Left ventricle myocardium superior (tissue), 1 donor: Measurements from ENCODE around the gene CREG2. TPM values are rescaled to one million over a fixed set of nuclear protein-coding genes. Genes with fewer than 3 reads are reported as not detected.
"Not testable (repeated sequence)": the region's sequence is repeated elsewhere in the genome, so short reads cannot be mapped to it uniquely, and the experiment has no call there.

Experiments used
- ATAC-seq: fragments of 200-7000 bp; cut with Tn5 transposase; one replicate; pipeline ENCODE4 v1.9.1; 2020; ENCODE audit warnings: mild to moderate bottlenecking, moderate library complexity
- DNase-seq: peaks from one replicate; pipeline ENCODE4 v3.0.0-alpha.2; 2020
- intact Hi-C: fragments of 100-400 bp; cut with micrococcal nuclease; formaldehyde crosslinking; loops from one replicate; pipeline ENCODE4 v1.11.0; 2022
- total RNA-seq: library from RNA; stranded (reverse); fragmentation: NEBNext Ultra II Directional; extraction: Animal tissue kit (Norgen Biotek cat#: 25700); gene quantifications from one replicate; pipeline ENCODE4 v1.2.1, GENCODE V29; 2021
- donor health status: DM: no; HTN: yes; CAD: no; lungs with severe emphysema.

CREG2 gene
- total RNA-seq, 1 donor from 2014 or later, result not detected

GRCh38 chr2:101329026-101329425 lies 58.3 kb downstream of the CREG2 start:
- no peak for ATAC-seq

GRCh38 chr2:101328474-101329007 lies 58.8 kb downstream of the CREG2 start:
- no peak for DNase-seq
- intact Hi-C loops, result no loop called here

More at GRCh38 chr2:101329026-101329425, 58.3 kb downstream of the CREG2 start:
- DNase-seq, result no peak
- intact Hi-C loops, result no loop called here

GRCh38 chr2:101327863-101328394 lies 59.4 kb downstream of the CREG2 start:
- intact Hi-C loops, result no loop called here
- ATAC-seq (no peak), DNase-seq (no peak)

More at GRCh38 chr2:101328474-101329007, 58.8 kb downstream of the CREG2 start:
- ATAC-seq, result peak; percentile 88

GRCh38 chr2:101325425-101325824 lies 61.9 kb downstream of the CREG2 start:
- ATAC-seq, result no peak
- DNase-seq, result no peak
- intact Hi-C loops, result no loop called here

GRCh38 chr2:101316568-101316967 lies 70.7 kb downstream of the CREG2 start:
- DNase-seq, ATAC-seq, intact Hi-C loops: not testable (repeated sequence)

- intact Hi-C loops, result no loop called here
- ATAC-seq (no peak), DNase-seq (no peak)
Observed at GRCh38 chr2:101311696-101312017, 75.6 kb downstream of the CREG2 start.

- DNase-seq, result no peak
- intact Hi-C loops, result no loop called here
- no peak for ATAC-seq
Observed at GRCh38 chr2:101310834-101311695, 76.2 kb downstream of the CREG2 start.

- ATAC-seq (no peak), DNase-seq (no peak)
- intact Hi-C loops, result no loop called here
Observed at GRCh38 chr2:101310090-101310833, 77.0 kb downstream of the CREG2 start.

- ATAC-seq (peak; percentile 96), DNase-seq (peak; percentile 97)
- intact Hi-C loops, result no loop called here
Observed at GRCh38 chr2:101308432-101309210, 78.7 kb downstream of the CREG2 start, which contains the start of gene RNF149. RNF149 (minus strand) TSS chr2:101308701; CDS start chr2:101308588, 113 bp downstream.

GRCh38 chr2:101307950-101308431 lies 79.3 kb downstream of the CREG2 start:
- ATAC-seq (peak; percentile 23), DNase-seq (peak; percentile 60)
- intact Hi-C loops, result no loop called here

GRCh38 chr2:101307503-101307902 lies 79.8 kb downstream of the CREG2 start:
- DNase-seq (no peak), ATAC-seq (no peak)
- intact Hi-C loops, result no loop called here

- no peak for DNase-seq
- intact Hi-C loops, result no loop called here
- ATAC-seq, result no peak
Observed at GRCh38 chr2:101306410-101306809, 80.9 kb downstream of the CREG2 start.

- intact Hi-C loops, result no loop called here
- ATAC-seq (no peak), DNase-seq (no peak)
Observed at GRCh38 chr2:101305492-101306078, 81.7 kb downstream of the CREG2 start.

- DNase-seq, result no peak
- intact Hi-C loops, result no loop called here
- ATAC-seq, result no peak
Observed at GRCh38 chr2:101305035-101305434, 82.3 kb downstream of the CREG2 start.

- intact Hi-C loops, result no loop called here
- ATAC-seq (no peak), DNase-seq (no peak)
Observed at GRCh38 chr2:101303688-101304087, 83.6 kb downstream of the CREG2 start.

- no peak for DNase-seq
- ATAC-seq, result no peak
- intact Hi-C loops, result no loop called here
Observed at GRCh38 chr2:101302016-101302415, 85.3 kb downstream of the CREG2 start.

GRCh38 chr2:101300836-101301235 lies 86.5 kb downstream of the CREG2 start:
- ATAC-seq, result no peak
- intact Hi-C loops, result no loop called here
- no peak for DNase-seq

- intact Hi-C loops, result no loop called here
- no peak for DNase-seq
- no peak for ATAC-seq
Observed at GRCh38 chr2:101300164-101300563, 87.1 kb downstream of the CREG2 start.

- intact Hi-C loops, result no loop called here
- peak; percentile 22 for ATAC-seq
- DNase-seq, result no peak
Observed at GRCh38 chr2:101299604-101300003, 87.7 kb downstream of the CREG2 start.
